K562 (cell line): Measurements from ENCODE around the gene LRRTM1. TPM values are rescaled to one million over a fixed set of nuclear protein-coding genes. Genes with fewer than 3 reads are reported as not detected.

Experiments used
- ARNT ChIP-seq, 2 experiments: fragments of 450-650 bp; IDR thresholded peaks; 2 replicates each; pipeline ENCODE4 v1.6.1; 2016; ENCODE audit warnings: mild to moderate bottlenecking in 1 of 2
- CC2D1A ChIP-seq: fragments of 450-650 bp; IDR thresholded peaks from 2 replicates; pipeline ENCODE4 v1.6.1; 2017; ENCODE audit warnings: mild to moderate bottlenecking
- ERF ChIP-seq: fragments of 450-650 bp; formaldehyde crosslinking; IDR thresholded peaks from 2 replicates; pipeline ENCODE4 v1.4.0; 2020; ENCODE audit warnings: mild to moderate bottlenecking, mixed read lengths
- GATAD2B ChIP-seq: fragments of 450-650 bp; IDR thresholded peaks from 2 replicates; pipeline ENCODE4 v1.6.1; 2017; ENCODE audit warnings: mild to moderate bottlenecking, borderline replicate concordance
- GTF2E2 ChIP-seq: fragments of 200-800 bp; sonication (Bioruptor generic); IDR thresholded peaks from 2 replicates; pipeline ENCODE4 v1.6.1; 2016; ENCODE audit warnings: missing genetic modification characterization, missing compliant biosample characterization
- NFATC3 ChIP-seq: fragments of 450-650 bp; IDR thresholded peaks from 2 replicates; pipeline ENCODE4 v1.6.1; 2017; ENCODE audit warnings: mild to moderate bottlenecking
- PML ChIP-seq: IDR thresholded peaks from 2 replicates; pipeline ENCODE4 v1.6.1; 2012; ENCODE audit warnings: low read length, inconsistent platforms
- POLR2A ChIP-seq: fragments of 450-650 bp; conservative IDR thresholded peaks from 2 replicates; pipeline ENCODE4 v1.6.1; 2016
- RFX5 ChIP-seq: IDR thresholded peaks from 2 replicates; pipeline ENCODE4 v1.6.1; 2011; ENCODE audit warnings: low read depth, mild to moderate bottlenecking, improper control_type of control experiment, low read length
- SMC3 ChIP-seq: conservative IDR thresholded peaks from 2 replicates; pipeline ENCODE4 v1.6.1; 2011; ENCODE audit warnings: low read depth, low read length, improper control_type of control experiment; ENCODE audit not compliant: insufficient read depth
- SOX6 ChIP-seq: fragments of 450-650 bp; IDR thresholded peaks from 2 replicates; pipeline ENCODE4 v1.6.1; 2014; ENCODE audit warnings: mild to moderate bottlenecking
- TFAM ChIP-seq: fragments of 250-450 bp; sonication (Bioruptor Pico); conservative IDR thresholded peaks from 2 replicates; pipeline ENCODE4 v1.5.0; 2021; ENCODE audit warnings: mild to moderate bottlenecking, moderate library complexity
- U2AF1 ChIP-seq: fragments of 200-400 bp; formaldehyde crosslinking; optimal IDR thresholded peaks from 2 replicates; pipeline ENCODE3; 2017; ENCODE audit warnings: mild to moderate bottlenecking, low read depth, low read length, moderate library complexity
- ZHX1 ChIP-seq: fragments of 150-350 bp; conservative IDR thresholded peaks from 2 replicates; pipeline ENCODE4 v1.6.1; 2014; ENCODE audit warnings: low read length
- ZNF431 ChIP-seq: sonication (generic); formaldehyde crosslinking; IDR thresholded peaks from 2 replicates; pipeline ENCODE4 v1.8.0; 2022; ENCODE audit warnings: mild to moderate bottlenecking, missing genetic modification reagents
- ZNF507 ChIP-seq: conservative IDR thresholded peaks from 2 replicates; pipeline ENCODE4 v1.6.1; 2017; ENCODE audit warnings: missing genetic modification characterization, missing compliant biosample characterization
- ZNF830 ChIP-seq: fragments of 250-450 bp; sonication (Bioruptor Pico); IDR thresholded peaks from 2 replicates; pipeline ENCODE4 v1.5.0; 2021; ENCODE audit warnings: mild to moderate bottlenecking
- polyA plus RNA-seq, 8 experiments: library from polyadenylated mRNA; depleted of rRNA in 4 of 8; stranded (reverse) in 5 of 8; unstranded in 3 of 8; fragments of >200 nt; fragmentation: Nextera tagmentation in 2 of 8; fragmentation: Illumina TruSeq in 1 of 8; extraction: Ambion mirVana in 2 of 8; extraction: Trizol in 1 of 8; gene quantifications; 2 replicates each; pipeline versions ENCODE4 v1.2.1 to v1.2.3, GENCODE V29; 2011 to 2014; ENCODE audit warnings: inconsistent platforms in 1 of 8, missing spikeins in 1 of 8
- total RNA-seq, 7 experiments: library from RNA; depleted of rRNA in 6 of 7; stranded (reverse); fragments of >200 nt in 6 of 7; fragmentation: Illumina TruSeq in 2 of 7; extraction: Trizol in 2 of 7; gene quantifications; 2 replicates each; pipeline versions ENCODE4 v1.2.1 to v1.2.3, GENCODE V29; 2011 to 2021; ENCODE audit warnings: low replicate concordance in 1 of 7
- TF ChIP-seq, protein P1 (sequence below): fragments of 200-800 bp; sonication (Bioruptor generic); IDR thresholded peaks from 2 replicates; pipeline ENCODE4 v1.6.1; 2016; ENCODE audit warnings: missing genetic modification characterization, missing compliant biosample characterization
- TF ChIP-seq, protein P2 (sequence below): fragments of 450-650 bp; IDR thresholded peaks from one replicate; pipeline ENCODE4 v1.6.1; 2018; ENCODE audit warnings: mild to moderate bottlenecking, moderate library complexity; ENCODE audit not compliant: partially characterized antibody
- TF ChIP-seq, protein P3 (sequence below): fragments of 250-450 bp; sonication (Bioruptor Pico); IDR thresholded peaks from 2 replicates; pipeline ENCODE4 v1.4.0; 2020

LRRTM1 gene
- total and polyA plus RNA-seq, 9 of the 15 experiments (the other 6 are each of a cell fraction or from before 2014, with no cell fraction given) = 0.07 to 0.33 (median 0.11) TPM; not detected in 6

GRCh38 chr2:80312282-80312839 lies 7.8 kb upstream of the LRRTM1 start (continued):
- TF ChIP-seq, protein P1, sequence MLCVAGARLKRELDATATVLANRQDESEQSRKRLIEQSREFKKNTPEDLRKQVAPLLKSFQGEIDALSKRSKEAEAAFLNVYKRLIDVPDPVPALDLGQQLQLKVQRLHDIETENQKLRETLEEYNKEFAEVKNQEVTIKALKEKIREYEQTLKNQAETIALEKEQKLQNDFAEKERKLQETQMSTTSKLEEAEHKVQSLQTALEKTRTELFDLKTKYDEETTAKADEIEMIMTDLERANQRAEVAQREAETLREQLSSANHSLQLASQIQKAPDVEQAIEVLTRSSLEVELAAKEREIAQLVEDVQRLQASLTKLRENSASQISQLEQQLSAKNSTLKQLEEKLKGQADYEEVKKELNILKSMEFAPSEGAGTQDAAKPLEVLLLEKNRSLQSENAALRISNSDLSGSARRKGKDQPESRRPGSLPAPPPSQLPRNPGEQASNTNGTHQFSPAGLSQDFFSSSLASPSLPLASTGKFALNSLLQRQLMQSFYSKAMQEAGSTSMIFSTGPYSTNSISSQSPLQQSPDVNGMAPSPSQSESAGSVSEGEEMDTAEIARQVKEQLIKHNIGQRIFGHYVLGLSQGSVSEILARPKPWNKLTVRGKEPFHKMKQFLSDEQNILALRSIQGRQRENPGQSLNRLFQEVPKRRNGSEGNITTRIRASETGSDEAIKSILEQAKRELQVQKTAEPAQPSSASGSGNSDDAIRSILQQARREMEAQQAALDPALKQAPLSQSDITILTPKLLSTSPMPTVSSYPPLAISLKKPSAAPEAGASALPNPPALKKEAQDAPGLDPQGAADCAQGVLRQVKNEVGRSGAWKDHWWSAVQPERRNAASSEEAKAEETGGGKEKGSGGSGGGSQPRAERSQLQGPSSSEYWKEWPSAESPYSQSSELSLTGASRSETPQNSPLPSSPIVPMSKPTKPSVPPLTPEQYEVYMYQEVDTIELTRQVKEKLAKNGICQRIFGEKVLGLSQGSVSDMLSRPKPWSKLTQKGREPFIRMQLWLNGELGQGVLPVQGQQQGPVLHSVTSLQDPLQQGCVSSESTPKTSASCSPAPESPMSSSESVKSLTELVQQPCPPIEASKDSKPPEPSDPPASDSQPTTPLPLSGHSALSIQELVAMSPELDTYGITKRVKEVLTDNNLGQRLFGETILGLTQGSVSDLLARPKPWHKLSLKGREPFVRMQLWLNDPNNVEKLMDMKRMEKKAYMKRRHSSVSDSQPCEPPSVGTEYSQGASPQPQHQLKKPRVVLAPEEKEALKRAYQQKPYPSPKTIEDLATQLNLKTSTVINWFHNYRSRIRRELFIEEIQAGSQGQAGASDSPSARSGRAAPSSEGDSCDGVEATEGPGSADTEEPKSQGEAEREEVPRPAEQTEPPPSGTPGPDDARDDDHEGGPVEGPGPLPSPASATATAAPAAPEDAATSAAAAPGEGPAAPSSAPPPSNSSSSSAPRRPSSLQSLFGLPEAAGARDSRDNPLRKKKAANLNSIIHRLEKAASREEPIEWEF (CRISPR knock-in tag) = no peak
- TF ChIP-seq SOX6 (no peak; the same call in 1 of the 2 replicates), NFATC3 (no peak), RFX5 (no peak), CC2D1A (peak; percentile 46; the same call in 1 of the 2 replicates), PML (no peak; the same call in 1 of the 2 replicates), ZNF830 (CRISPR knock-in tag) (no peak), ZHX1 (no peak), GATAD2B (no peak), ZNF431 (no peak), ERF (no peak), TFAM (CRISPR knock-in tag) (no peak), POLR2A (no peak), ARNT (IDR thresholded peaks at IDR 0.05) (0 out of 4 replicates have a peak, but pooled peaks of 1 of the 2 experiments have one; percentile 51), GTF2E2 (tag) (no peak), ZNF507 (tag) (no peak), U2AF1 (no peak), SMC3 (no peak)
- TF ChIP-seq, protein P2, sequence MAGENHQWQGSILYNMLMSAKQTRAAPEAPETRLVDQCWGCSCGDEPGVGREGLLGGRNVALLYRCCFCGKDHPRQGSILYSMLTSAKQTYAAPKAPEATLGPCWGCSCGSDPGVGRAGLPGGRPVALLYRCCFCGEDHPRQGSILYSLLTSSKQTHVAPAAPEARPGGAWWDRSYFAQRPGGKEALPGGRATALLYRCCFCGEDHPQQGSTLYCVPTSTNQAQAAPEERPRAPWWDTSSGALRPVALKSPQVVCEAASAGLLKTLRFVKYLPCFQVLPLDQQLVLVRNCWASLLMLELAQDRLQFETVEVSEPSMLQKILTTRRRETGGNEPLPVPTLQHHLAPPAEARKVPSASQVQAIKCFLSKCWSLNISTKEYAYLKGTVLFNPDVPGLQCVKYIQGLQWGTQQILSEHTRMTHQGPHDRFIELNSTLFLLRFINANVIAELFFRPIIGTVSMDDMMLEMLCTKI = no peak
- TF ChIP-seq, protein P3, sequence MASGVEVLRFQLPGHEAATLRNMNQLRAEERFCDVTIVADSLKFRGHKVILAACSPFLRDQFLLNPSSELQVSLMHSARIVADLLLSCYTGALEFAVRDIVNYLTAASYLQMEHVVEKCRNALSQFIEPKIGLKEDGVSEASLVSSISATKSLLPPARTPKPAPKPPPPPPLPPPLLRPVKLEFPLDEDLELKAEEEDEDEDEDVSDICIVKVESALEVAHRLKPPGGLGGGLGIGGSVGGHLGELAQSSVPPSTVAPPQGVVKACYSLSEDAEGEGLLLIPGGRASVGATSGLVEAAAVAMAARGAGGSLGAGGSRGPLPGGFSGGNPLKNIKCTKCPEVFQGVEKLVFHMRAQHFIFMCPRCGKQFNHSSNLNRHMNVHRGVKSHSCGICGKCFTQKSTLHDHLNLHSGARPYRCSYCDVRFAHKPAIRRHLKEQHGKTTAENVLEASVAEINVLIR (CRISPR knock-in tag) = no peak; the same call in 1 of the 2 replicates
